Measurements from ENCODE around the gene PEMT. TPM values are rescaled to one million over a fixed set of nuclear protein-coding genes. Genes with fewer than 3 reads are reported as not detected.

The PEMT gene
- total and polyA plus RNA-seq, 9 of the 15 experiments (the other 6 are each of a cell fraction or from before 2014, with no cell fraction given) = 1.4 to 36.4 (median 13.6) TPM

DNA sequence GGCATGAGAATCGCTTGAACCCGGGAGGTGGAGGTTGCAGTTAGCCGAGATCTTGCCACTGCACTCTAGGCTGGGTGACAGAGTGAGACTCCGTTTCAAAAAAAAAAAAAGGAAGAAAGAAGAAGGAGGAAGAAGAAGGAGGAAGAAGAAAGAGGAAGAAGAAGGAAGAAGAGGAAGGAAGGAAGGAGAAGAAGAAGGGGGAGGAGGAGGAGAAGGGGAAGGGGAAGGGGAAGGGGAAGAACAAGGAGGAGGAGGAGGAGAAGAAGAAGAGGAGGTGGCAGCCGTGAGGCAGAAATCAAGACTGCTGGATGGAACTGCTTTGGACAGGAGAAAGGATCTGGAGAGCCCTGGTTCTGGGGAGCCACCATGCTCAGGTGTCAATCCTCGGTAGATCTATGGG, 29.7 kb upstream of the PEMT start:
- Histone ChIP-seq H3K9me1 (ENCODE audit: control insufficient read depth, insufficient read depth, low read length) (no peaks in the 10 kb centered on the region), H3K9ac (ENCODE audit: insufficient read depth in 1 of 2, low read depth in 2 of 2, low read length in 2 of 2) (no peak overlapping the region), H3K9me3 (replicated peaks; ENCODE audit: control insufficient read depth, insufficient read depth, low read depth, low read length) (no peaks in the 10 kb centered on the region), H3K27ac (ENCODE audit: extremely low read depth, low read depth, low read length) (no peak overlapping the region), H3K4me3 (no peak overlapping the region), H3K27me3 (ENCODE audit: control insufficient read depth in 2 of 2, insufficient read depth in 2 of 2, low read length in 2 of 2) (peaks cover 0 to 7% of the 10 kb centered on the region in 2 experiments; a peak in 3 of 5 replicates), H3K4me2 (ENCODE audit: insufficient read depth, low read length) (no peak overlapping the region), H3K36me3 (ENCODE audit: control insufficient read depth, insufficient read depth, low read length) (no peaks in the 10 kb centered on the region), H3K4me1 (replicated peaks in 1 of 2; ENCODE audit: control insufficient read depth in 2 of 2, insufficient read depth in 2 of 2, low read length in 2 of 2) (no peaks in the 10 kb centered on the region; a peak in 1 of 5 replicates), H4K20me1 (replicated peaks; ENCODE audit: control insufficient read depth, insufficient read depth, low read length) (no peaks in the 10 kb centered on the region), H3K79me2 (ENCODE audit: control insufficient read depth, insufficient read depth, low read length) (no peaks in the 10 kb centered on the region), H2AFZ (ENCODE audit: low read depth, low read length) (no peak overlapping the region)
- intact Hi-C loops (cut with micrococcal nuclease) = no loop called here
- TF ChIP-seq HNRNPH1 (optimal IDR thresholded peaks at IDR 0.05; ENCODE audit: low read depth, low read length) (no peak), ZNF174 (CRISPR knock-in tag; IDR thresholded peaks at IDR 0.05) (no peak), NONO (IDR thresholded peaks at IDR 0.05; ENCODE audit: low read depth in 2 of 2, low read length in 1 of 2) (no peak), MTA1 (IDR thresholded peaks at IDR 0.05; ENCODE audit: borderline replicate concordance) (peak; percentile 70; the same call in 1 of the 2 replicates), ETS1 (conservative IDR thresholded peaks at IDR 0.05; ENCODE audit: control insufficient read depth, low read depth, low read length) (no peak), ETV6 (IDR thresholded peaks at IDR 0.05; ENCODE audit: borderline replicate concordance in 1 of 2, low read depth in 2 of 2, low read length in 1 of 2) (peak in 1 of 2 experiments; percentile 55; a peak in 1 of 4 replicates), ETV6 (CRISPR knock-in tag; IDR thresholded peaks at IDR 0.05; ENCODE audit: borderline replicate concordance) (no peak)
- TF ChIP-seq, protein P1, sequence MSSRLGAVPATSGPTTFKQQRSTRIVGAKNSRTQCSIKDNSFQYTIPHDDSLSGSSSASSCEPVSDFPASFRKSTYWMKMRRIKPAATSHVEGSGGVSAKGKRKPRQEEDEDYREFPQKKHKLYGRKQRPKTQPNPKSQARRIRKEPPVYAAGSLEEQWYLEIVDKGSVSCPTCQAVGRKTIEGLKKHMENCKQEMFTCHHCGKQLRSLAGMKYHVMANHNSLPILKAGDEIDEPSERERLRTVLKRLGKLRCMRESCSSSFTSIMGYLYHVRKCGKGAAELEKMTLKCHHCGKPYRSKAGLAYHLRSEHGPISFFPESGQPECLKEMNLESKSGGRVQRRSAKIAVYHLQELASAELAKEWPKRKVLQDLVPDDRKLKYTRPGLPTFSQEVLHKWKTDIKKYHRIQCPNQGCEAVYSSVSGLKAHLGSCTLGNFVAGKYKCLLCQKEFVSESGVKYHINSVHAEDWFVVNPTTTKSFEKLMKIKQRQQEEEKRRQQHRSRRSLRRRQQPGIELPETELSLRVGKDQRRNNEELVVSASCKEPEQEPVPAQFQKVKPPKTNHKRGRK (tag; IDR thresholded peaks at IDR 0.05) = peak; percentile 21; the same call in 1 of the 2 replicates
- in situ Hi-C loops (cut with MboI) = no loop called here
- BruUV-seq (replicated peaks) = no TSS peak
- no peak for ATAC-seq
- 0% methylated on average over 3 of the region's 6 CpGs for WGBS (ENCODE audit: insufficient coverage, low coverage, missing lambda C conversion rate)
- ChIA-PET CTCF (ENCODE audit: low intra/inter-chr PET ratio) (no interaction called here), POLR2A (interaction anchor here (0.6 kb wide), 1 partner anchor 196 kb away, joined by 3 read pairs; no protein-coding TSS in a partner anchor)
- DNase-seq (ENCODE audit: extremely low read depth in 1 of 4, low spot score in 3 of 4) = no peak
- FAIRE-seq = no peak

Data from K562 (cell line).